Endothelial cell (in vitro differentiated cells): Measurements from ENCODE around the gene ZNF121. TPM values are rescaled to one million over a fixed set of nuclear protein-coding genes. Genes with fewer than 3 reads are reported as not detected.
A peak's percentile ranks its signal among the peaks of the same experiment; 100 is the strongest.

ENCODE experiments used
- DNase-seq: peaks from one replicate; pipeline ENCODE4 v3.0.0; 2021; ENCODE audit warnings: low spot score
- H3K27ac Mint-ChIP-seq: one replicate; pipeline ENCODE4 v1.8.0; 2021; ENCODE audit warnings: mixed read lengths, inconsistent platforms; ENCODE audit not compliant: unreplicated experiment
- H3K27me3 Mint-ChIP-seq: one replicate; pipeline ENCODE4 v1.8.0; 2021; ENCODE audit warnings: mild to moderate bottlenecking, moderate library complexity, mixed read lengths, inconsistent platforms; ENCODE audit not compliant: unreplicated experiment
- H3K36me3 Mint-ChIP-seq: one replicate; pipeline ENCODE4 v1.8.0; 2021; ENCODE audit warnings: mild to moderate bottlenecking, low read depth, mixed read lengths, inconsistent platforms; ENCODE audit not compliant: unreplicated experiment
- H3K4me1 Mint-ChIP-seq: one replicate; pipeline ENCODE4 v1.8.0; 2021; ENCODE audit warnings: mild to moderate bottlenecking, mixed read lengths, inconsistent platforms; ENCODE audit not compliant: unreplicated experiment
- H3K4me3 Mint-ChIP-seq: one replicate; pipeline ENCODE4 v1.8.0; 2021; ENCODE audit warnings: mild to moderate bottlenecking, mixed read lengths, inconsistent platforms; ENCODE audit not compliant: unreplicated experiment
- H3K9me3 Mint-ChIP-seq: one replicate; pipeline ENCODE4 v1.8.0; 2021; ENCODE audit warnings: mixed read lengths, inconsistent platforms; ENCODE audit not compliant: unreplicated experiment
- CTCF ChIP-seq: fragments of 200-600 bp; sonication (generic); IDR thresholded peaks from one replicate; pipeline ENCODE4 v1.5.0; 2021; ENCODE audit warnings: antibody characterized with exemption; ENCODE audit not compliant: unreplicated experiment
- total RNA-seq: library from RNA; stranded (reverse); fragmentation: NEBNext Ultra II Directional; extraction: Animal tissue kit (Norgen Biotek cat#: 25700); gene quantifications from one replicate; pipeline ENCODE4 v1.2.1, GENCODE V29; 2021; ENCODE audit not compliant: unreplicated experiment

ZNF121 gene
- total RNA-seq, 1 donor from 2014 or later, result 52.1 TPM

- peak overlapping the region; percentile 100 for H3K27ac Mint-ChIP-seq
- peaks cover 29% of the 10 kb centered on the region for H3K36me3 Mint-ChIP-seq
- no peaks in the 10 kb centered on the region for H3K9me3 Mint-ChIP-seq
- H3K4me1 Mint-ChIP-seq, result peaks cover 21% of the 10 kb centered on the region
- no peak for DNase-seq
- no peak for TF ChIP-seq CTCF
- H3K27me3 Mint-ChIP-seq, result peaks cover 4% of the 10 kb centered on the region
- H3K4me3 Mint-ChIP-seq, result peak overlapping the region; percentile 99
These were observed 36.5 kb upstream of the ZNF121 start for GRCh38 chr19:9620842-9621155.

- Mint-ChIP-seq H3K36me3 (peaks cover 66% of the 10 kb centered on the region), H3K27ac (no peak overlapping the region), H3K4me3 (no peak overlapping the region), H3K9me3 (peaks cover 11% of the 10 kb centered on the region), H3K4me1 (peaks cover 5% of the 10 kb centered on the region), H3K27me3 (peaks cover 2% of the 10 kb centered on the region)
- no peak for TF ChIP-seq CTCF
- no peak for DNase-seq
These were observed 31.5 kb upstream of the ZNF121 start for GRCh38 chr19:9615844-9616243.

GRCh38 chr19:9610484-9611113, 26.3 kb upstream of the ZNF121 start:
- Mint-ChIP-seq H3K4me1 (no peaks in the 10 kb centered on the region), H3K27me3 (no peaks in the 10 kb centered on the region), H3K27ac (no peak overlapping the region), H3K9me3 (peaks cover 29% of the 10 kb centered on the region), H3K4me3 (peak overlapping the region; percentile 70), H3K36me3 (peaks cover 77% of the 10 kb centered on the region)
- no peak for TF ChIP-seq CTCF
- DNase-seq, result no peak

- no peak overlapping the region for H3K27ac Mint-ChIP-seq
- TF ChIP-seq CTCF, result no peak
- H3K9me3 Mint-ChIP-seq, result peaks cover 29% of the 10 kb centered on the region
These were observed 24.6 kb upstream of the ZNF121 start for GRCh38 chr19:9608912-9609311.

GRCh38 chr19:9597027-9597426, 12.7 kb upstream of the ZNF121 start:
- no peak for TF ChIP-seq CTCF
- Mint-ChIP-seq H3K36me3 (peaks cover 4% of the 10 kb centered on the region), H3K9me3 (peaks cover 10% of the 10 kb centered on the region), H3K4me3 (no peak overlapping the region), H3K27me3 (no peaks in the 10 kb centered on the region), H3K27ac (no peak overlapping the region), H3K4me1 (no peaks in the 10 kb centered on the region)
- DNase-seq, result no peak

More at GRCh38 chr19:9608912-9609311, 24.6 kb upstream of the ZNF121 start:
- no peak for DNase-seq
- Mint-ChIP-seq H3K36me3 (peaks cover 65% of the 10 kb centered on the region), H3K4me3 (peak overlapping the region; percentile 70), H3K4me1 (no peaks in the 10 kb centered on the region), H3K27me3 (no peaks in the 10 kb centered on the region)
